K562 (cell line): ENCODE measurements around the gene COL4A1. TPM values are rescaled to one million over a fixed set of nuclear protein-coding genes. Genes with fewer than 3 reads are reported as not detected.

Experiments used
- ATAC-seq: fragments of 200-7000 bp; cut with Tn5 transposase; 3 replicates; pipeline ENCODE4 v1.9.1; 2020; ENCODE audit warnings: moderate library complexity
- BruUV-seq: library from RNA; stranded (reverse); fragments of 400-500 nt; replicated peaks from 2 replicates; lab custom pipeline; 2021; lab: Mats Ljungman, UMichigan
- CTCF ChIA-PET: fragments of 300-600 bp; formaldehyde crosslinking; extraction: SDS; loops from one replicate; lab custom pipeline; 2021; ENCODE audit warnings: low intra/inter-chr PET ratio; lab: Yijun Ruan, JAX
- POLR2A ChIA-PET: fragments of 300-600, 350-650 bp; sonication (Branson Sonifier 250); formaldehyde crosslinking; extraction: SDS; loops from one replicate; lab custom pipeline; 2021; ENCODE audit warnings: antibody characterized with exemption, inconsistent platforms; lab: Yijun Ruan, JAX
- DNase-seq, 4 experiments: peaks; one replicate each; pipeline versions ENCODE4 v3.0.0 to v3.0.0-alpha.2; 2011 to 2018; ENCODE audit warnings: low spot score in 3 of 4, mixed read lengths in 3 of 4; ENCODE audit errors: extremely low read depth in 1 of 4
- FAIRE-seq: peaks from 2 replicates; lab custom pipeline; 2011; peaks lifted over from hg19 to GRCh38; lab: Jason Lieb, UNC
- H2AFZ ChIP-seq: 2 replicates; pipeline ENCODE4 v1.6.0; 2011; ENCODE audit warnings: low read depth, low read length, control low read depth, inconsistent platforms
- H3K27ac ChIP-seq: fragments of 200-600 bp; 3 replicates; pipeline ENCODE4 v1.8.0; 2011; ENCODE audit warnings: low read depth, mild to moderate bottlenecking, control low read depth, inconsistent platforms, low read length, moderate library complexity, mixed read lengths; ENCODE audit errors: extremely low read depth
- H3K27me3 ChIP-seq, 2 experiments: fragments of 300-600 bp in 1 of 2; 2 replicates in 1 of 2; 3 replicates in 1 of 2; pipeline versions ENCODE4 v1.6.0 to v1.8.0; 2011; ENCODE audit warnings: inconsistent platforms in 2 of 2, low read length in 2 of 2, mild to moderate bottlenecking in 1 of 2, mixed read lengths in 1 of 2, moderate library complexity in 1 of 2; ENCODE audit not compliant: control insufficient read depth in 2 of 2, insufficient read depth in 2 of 2
- H3K36me3 ChIP-seq: fragments of 300-600 bp; 3 replicates; pipeline ENCODE4 v1.8.0; 2011; ENCODE audit warnings: mild to moderate bottlenecking, low read length, inconsistent platforms; ENCODE audit not compliant: control insufficient read depth, insufficient read depth
- H3K4me1 ChIP-seq, 2 experiments: fragments of 200-600 bp in 1 of 2; replicated peaks in 1 of 2; 2 replicates in 1 of 2; 3 replicates in 1 of 2; pipeline versions ENCODE4 v1.5.1 to v1.8.0; 2011; ENCODE audit warnings: inconsistent platforms in 2 of 2, low read length in 2 of 2, mild to moderate bottlenecking in 1 of 2, mixed read lengths in 1 of 2, moderate library complexity in 1 of 2; ENCODE audit not compliant: control insufficient read depth in 2 of 2, insufficient read depth in 2 of 2
- H3K4me2 ChIP-seq: 2 replicates; pipeline ENCODE4 v1.6.1; 2011; ENCODE audit warnings: low read length, control low read depth, inconsistent platforms, mixed read lengths; ENCODE audit not compliant: insufficient read depth
- H3K4me3 ChIP-seq: fragments of 200-600 bp; sonication (generic), shearing (Covaris generic); 2 replicates; pipeline ENCODE4 v1.5.1; 2016; ENCODE audit warnings: control low read depth, inconsistent platforms
- H3K79me2 ChIP-seq: fragments of 200-600 bp; 3 replicates; pipeline ENCODE4 v1.8.0; 2011; ENCODE audit warnings: low read length, inconsistent platforms; ENCODE audit not compliant: control insufficient read depth, insufficient read depth
- H3K9ac ChIP-seq, 2 experiments: 2 replicates each; pipeline versions ENCODE4 v1.6.0 to v1.6.1; 2011; ENCODE audit warnings: low read depth in 2 of 2, low read length in 2 of 2, control low read depth in 1 of 2, inconsistent platforms in 1 of 2, mild to moderate bottlenecking in 1 of 2, mixed read lengths in 1 of 2; ENCODE audit not compliant: insufficient read depth in 1 of 2
- H3K9me1 ChIP-seq: one replicate; pipeline ENCODE4 v1.6.0; 2011; ENCODE audit warnings: inconsistent platforms, mild to moderate bottlenecking, low read length, moderate library complexity; ENCODE audit not compliant: control insufficient read depth, insufficient read depth
- H3K9me3 ChIP-seq: replicated peaks from 2 replicates; pipeline ENCODE4 v1.5.1; 2011; ENCODE audit warnings: low read depth, low read length, inconsistent platforms; ENCODE audit not compliant: control insufficient read depth, insufficient read depth
- H4K20me1 ChIP-seq: replicated peaks from 2 replicates; pipeline ENCODE4 v1.6.1; 2011; ENCODE audit warnings: low read length, inconsistent platforms, mixed read lengths; ENCODE audit not compliant: control insufficient read depth, insufficient read depth
- EP300 ChIP-seq: IDR thresholded peaks from 2 replicates; pipeline ENCODE4 v1.6.1; 2012; ENCODE audit warnings: low read length, improper control_type of control experiment
- FIP1L1 ChIP-seq: fragments of 200-400 bp; formaldehyde crosslinking; IDR thresholded peaks from 2 replicates; pipeline ENCODE4 v1.6.1; 2018; ENCODE audit warnings: mild to moderate bottlenecking, low read depth, low read length; ENCODE audit not compliant: poor library complexity, severe bottlenecking
- ILF3 ChIP-seq: fragments of 450-650 bp; IDR thresholded peaks from 2 replicates; pipeline ENCODE4 v1.6.1; 2018; ENCODE audit warnings: antibody characterized with exemption, mild to moderate bottlenecking, moderate library complexity, borderline replicate concordance
- NR2F6 ChIP-seq: fragments of 450-650 bp; formaldehyde crosslinking; IDR thresholded peaks from 2 replicates; pipeline ENCODE4 v1.4.0; 2020; ENCODE audit warnings: mild to moderate bottlenecking
- PHTF2 ChIP-seq: fragments of 250-450 bp; sonication (Bioruptor Pico); IDR thresholded peaks from 2 replicates; pipeline ENCODE4 v1.5.0; 2021; ENCODE audit warnings: mild to moderate bottlenecking
- RBFOX2 ChIP-seq: fragments of 200-400 bp; formaldehyde crosslinking; IDR thresholded peaks from 2 replicates; pipeline ENCODE4 v1.6.1; 2017; ENCODE audit warnings: low read depth, mild to moderate bottlenecking, low read length, moderate library complexity
- RHOXF2B ChIP-seq: fragments of 250-450 bp; sonication (Bioruptor Pico); conservative IDR thresholded peaks from 2 replicates; pipeline ENCODE4 v1.5.1; 2021
- STAT5A ChIP-seq: IDR thresholded peaks from 2 replicates; pipeline ENCODE4 v1.6.1; 2012; ENCODE audit warnings: low read length, inconsistent platforms, borderline replicate concordance
- ZC3H11A ChIP-seq: IDR thresholded peaks from 2 replicates; pipeline ENCODE4 v1.6.1; 2012; ENCODE audit warnings: low read depth, low read length, improper control_type of control experiment
- ZFP30 ChIP-seq: fragments of 250-450 bp; sonication (Bioruptor Pico); IDR thresholded peaks from 2 replicates; pipeline ENCODE4 v1.8.0; 2022; ENCODE audit warnings: moderate library complexity, mild to moderate bottlenecking, inconsistent platforms, borderline replicate concordance
- whole genome bisulfite sequencing: fragments of 100-300 bp; shearing (Covaris generic); methylation state at CpG from one replicate; pipeline ENCODE4 v1.1.6; 2016; ENCODE audit warnings: low coverage, mixed read lengths; ENCODE audit not compliant: insufficient coverage; ENCODE audit errors: missing lambda C conversion rate; 5-methylcytosine and 5-hydroxymethylcytosine counted together
- in situ Hi-C: fragments of 300-500 bp; cut with MboI; formaldehyde crosslinking; loops from 4 replicates; pipeline ENCODE4 v1.15.0; 2018; ENCODE audit warnings: inconsistent platforms, mixed read lengths
- intact Hi-C: fragments of 100-400 bp; cut with micrococcal nuclease; formaldehyde crosslinking; loops from 2 replicates; pipeline ENCODE4 v1.14.2; 2022
- polyA plus RNA-seq, 8 experiments: library from polyadenylated mRNA; depleted of rRNA in 4 of 8; stranded (reverse) in 5 of 8; unstranded in 3 of 8; fragments of >200 nt; fragmentation: Nextera tagmentation in 2 of 8; fragmentation: Illumina TruSeq in 1 of 8; extraction: Ambion mirVana in 2 of 8; extraction: Trizol in 1 of 8; gene quantifications; 2 replicates each; pipeline versions ENCODE4 v1.2.1 to v1.2.3, GENCODE V29; 2011 to 2014; ENCODE audit warnings: inconsistent platforms in 1 of 8, missing spikeins in 1 of 8
- total RNA-seq, 7 experiments: library from RNA; depleted of rRNA in 6 of 7; stranded (reverse); fragments of >200 nt in 6 of 7; fragmentation: Illumina TruSeq in 2 of 7; extraction: Trizol in 2 of 7; gene quantifications; 2 replicates each; pipeline versions ENCODE4 v1.2.1 to v1.2.3, GENCODE V29; 2011 to 2021; ENCODE audit warnings: low replicate concordance in 1 of 7
- TF ChIP-seq, protein P1 (sequence below), 2 experiments: fragments of 450-650 bp in 1 of 2; sonication (generic) in 1 of 2; formaldehyde crosslinking in 1 of 2; IDR thresholded peaks in 1 of 2; conservative IDR thresholded peaks in 1 of 2; 2 replicates each; pipeline versions ENCODE4 v1.6.1 to v1.8.1; 2016 to 2023; ENCODE audit warnings: mild to moderate bottlenecking in 2 of 2, moderate library complexity in 2 of 2, inconsistent platforms in 1 of 2, missing genetic modification reagents in 1 of 2
- TF ChIP-seq, protein P2 (sequence below): sonication (generic); formaldehyde crosslinking; IDR thresholded peaks from 2 replicates; pipeline ENCODE4 v1.8.0; 2023; ENCODE audit warnings: missing genetic modification reagents, mild to moderate bottlenecking, borderline replicate concordance
- TF ChIP-seq, protein P3 (sequence below): fragments of 150-350 bp; conservative IDR thresholded peaks from 2 replicates; pipeline ENCODE4 v1.6.1; 2014; ENCODE audit warnings: low read length

The COL4A1 gene
- total and polyA plus RNA-seq, 9 of the 15 experiments (the other 6 are each of a cell fraction or from before 2014, with no cell fraction given): 0.35 TPM; not detected in 8

DNA sequence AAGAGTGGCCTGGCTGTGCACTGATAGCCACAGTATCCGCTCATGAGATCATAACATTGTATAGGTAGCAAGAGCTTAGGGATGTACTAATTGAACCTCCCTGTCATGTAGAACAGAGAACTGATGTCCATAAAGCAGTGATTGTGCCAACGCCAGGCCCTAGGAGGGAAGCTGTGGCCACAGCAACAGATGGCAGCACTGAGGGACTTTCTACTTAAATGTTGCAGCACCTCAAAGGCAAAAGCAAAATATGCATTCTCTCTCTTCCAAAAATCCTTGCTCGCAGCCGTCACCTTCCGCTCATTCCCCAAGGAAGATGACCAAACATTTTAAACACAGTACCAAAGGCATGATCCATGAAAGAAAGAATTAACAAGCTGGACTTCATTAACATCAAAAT lies 32.3 kb downstream of the COL4A1 start:
- no peak overlapping the region for H3K27ac ChIP-seq
- H3K36me3 ChIP-seq: no peaks in the 10 kb centered on the region
- H3K79me2 ChIP-seq: no peaks in the 10 kb centered on the region
- FAIRE-seq (no peak), ATAC-seq (no peak), DNase-seq (no peak)
- H3K4me3 ChIP-seq: no peak overlapping the region
- no TSS peak for BruUV-seq
- POLR2A ChIA-PET: interaction anchor here (0.7 kb wide), 1 partner anchor 9 kb away, joined by 3 read pairs; no protein-coding TSS in a partner anchor
- no peaks in the 10 kb centered on the region for H4K20me1 ChIP-seq
- H3K27me3 ChIP-seq: peaks cover 3 to 14% of the 10 kb centered on the region in 2 experiments; a peak in 4 of 5 replicates
- no peak overlapping the region for H2AFZ ChIP-seq
- in situ Hi-C loops: no loop called here
- CTCF ChIA-PET: no interaction called here
- intact Hi-C loops: no loop called here
- no peaks in the 10 kb centered on the region for H3K9me3 ChIP-seq
- no peak overlapping the region for H3K4me2 ChIP-seq
- no peak overlapping the region for H3K9ac ChIP-seq
- H3K4me1 ChIP-seq: no peaks in the 10 kb centered on the region
- 0% methylated on average over 5 of the region's 5 CpGs for WGBS
- no peaks in the 10 kb centered on the region for H3K9me1 ChIP-seq
- TF ChIP-seq NR2F6 (CRISPR knock-in tag): no peak
- no peak for TF ChIP-seq RBFOX2
- TF ChIP-seq FIP1L1: no peak
- TF ChIP-seq, protein P1, sequence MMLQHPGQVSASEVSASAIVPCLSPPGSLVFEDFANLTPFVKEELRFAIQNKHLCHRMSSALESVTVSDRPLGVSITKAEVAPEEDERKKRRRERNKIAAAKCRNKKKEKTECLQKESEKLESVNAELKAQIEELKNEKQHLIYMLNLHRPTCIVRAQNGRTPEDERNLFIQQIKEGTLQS (IDR thresholded peaks at IDR 0.05): no peak
- TF ChIP-seq, protein P1 (CRISPR knock-in tag; conservative IDR thresholded peaks at IDR 0.05): no peak
- no peak for TF ChIP-seq STAT5A
- no peak for TF ChIP-seq EP300
- TF ChIP-seq ZFP30 (CRISPR knock-in tag): no peak
- TF ChIP-seq ILF3: no peak
- no peak for TF ChIP-seq ZC3H11A
- TF ChIP-seq, protein P2, sequence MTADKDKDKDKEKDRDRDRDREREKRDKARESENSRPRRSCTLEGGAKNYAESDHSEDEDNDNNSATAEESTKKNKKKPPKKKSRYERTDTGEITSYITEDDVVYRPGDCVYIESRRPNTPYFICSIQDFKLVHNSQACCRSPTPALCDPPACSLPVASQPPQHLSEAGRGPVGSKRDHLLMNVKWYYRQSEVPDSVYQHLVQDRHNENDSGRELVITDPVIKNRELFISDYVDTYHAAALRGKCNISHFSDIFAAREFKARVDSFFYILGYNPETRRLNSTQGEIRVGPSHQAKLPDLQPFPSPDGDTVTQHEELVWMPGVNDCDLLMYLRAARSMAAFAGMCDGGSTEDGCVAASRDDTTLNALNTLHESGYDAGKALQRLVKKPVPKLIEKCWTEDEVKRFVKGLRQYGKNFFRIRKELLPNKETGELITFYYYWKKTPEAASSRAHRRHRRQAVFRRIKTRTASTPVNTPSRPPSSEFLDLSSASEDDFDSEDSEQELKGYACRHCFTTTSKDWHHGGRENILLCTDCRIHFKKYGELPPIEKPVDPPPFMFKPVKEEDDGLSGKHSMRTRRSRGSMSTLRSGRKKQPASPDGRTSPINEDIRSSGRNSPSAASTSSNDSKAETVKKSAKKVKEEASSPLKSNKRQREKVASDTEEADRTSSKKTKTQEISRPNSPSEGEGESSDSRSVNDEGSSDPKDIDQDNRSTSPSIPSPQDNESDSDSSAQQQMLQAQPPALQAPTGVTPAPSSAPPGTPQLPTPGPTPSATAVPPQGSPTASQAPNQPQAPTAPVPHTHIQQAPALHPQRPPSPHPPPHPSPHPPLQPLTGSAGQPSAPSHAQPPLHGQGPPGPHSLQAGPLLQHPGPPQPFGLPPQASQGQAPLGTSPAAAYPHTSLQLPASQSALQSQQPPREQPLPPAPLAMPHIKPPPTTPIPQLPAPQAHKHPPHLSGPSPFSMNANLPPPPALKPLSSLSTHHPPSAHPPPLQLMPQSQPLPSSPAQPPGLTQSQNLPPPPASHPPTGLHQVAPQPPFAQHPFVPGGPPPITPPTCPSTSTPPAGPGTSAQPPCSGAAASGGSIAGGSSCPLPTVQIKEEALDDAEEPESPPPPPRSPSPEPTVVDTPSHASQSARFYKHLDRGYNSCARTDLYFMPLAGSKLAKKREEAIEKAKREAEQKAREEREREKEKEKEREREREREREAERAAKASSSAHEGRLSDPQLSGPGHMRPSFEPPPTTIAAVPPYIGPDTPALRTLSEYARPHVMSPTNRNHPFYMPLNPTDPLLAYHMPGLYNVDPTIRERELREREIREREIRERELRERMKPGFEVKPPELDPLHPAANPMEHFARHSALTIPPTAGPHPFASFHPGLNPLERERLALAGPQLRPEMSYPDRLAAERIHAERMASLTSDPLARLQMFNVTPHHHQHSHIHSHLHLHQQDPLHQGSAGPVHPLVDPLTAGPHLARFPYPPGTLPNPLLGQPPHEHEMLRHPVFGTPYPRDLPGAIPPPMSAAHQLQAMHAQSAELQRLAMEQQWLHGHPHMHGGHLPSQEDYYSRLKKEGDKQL: no peak
- TF ChIP-seq, protein P3, sequence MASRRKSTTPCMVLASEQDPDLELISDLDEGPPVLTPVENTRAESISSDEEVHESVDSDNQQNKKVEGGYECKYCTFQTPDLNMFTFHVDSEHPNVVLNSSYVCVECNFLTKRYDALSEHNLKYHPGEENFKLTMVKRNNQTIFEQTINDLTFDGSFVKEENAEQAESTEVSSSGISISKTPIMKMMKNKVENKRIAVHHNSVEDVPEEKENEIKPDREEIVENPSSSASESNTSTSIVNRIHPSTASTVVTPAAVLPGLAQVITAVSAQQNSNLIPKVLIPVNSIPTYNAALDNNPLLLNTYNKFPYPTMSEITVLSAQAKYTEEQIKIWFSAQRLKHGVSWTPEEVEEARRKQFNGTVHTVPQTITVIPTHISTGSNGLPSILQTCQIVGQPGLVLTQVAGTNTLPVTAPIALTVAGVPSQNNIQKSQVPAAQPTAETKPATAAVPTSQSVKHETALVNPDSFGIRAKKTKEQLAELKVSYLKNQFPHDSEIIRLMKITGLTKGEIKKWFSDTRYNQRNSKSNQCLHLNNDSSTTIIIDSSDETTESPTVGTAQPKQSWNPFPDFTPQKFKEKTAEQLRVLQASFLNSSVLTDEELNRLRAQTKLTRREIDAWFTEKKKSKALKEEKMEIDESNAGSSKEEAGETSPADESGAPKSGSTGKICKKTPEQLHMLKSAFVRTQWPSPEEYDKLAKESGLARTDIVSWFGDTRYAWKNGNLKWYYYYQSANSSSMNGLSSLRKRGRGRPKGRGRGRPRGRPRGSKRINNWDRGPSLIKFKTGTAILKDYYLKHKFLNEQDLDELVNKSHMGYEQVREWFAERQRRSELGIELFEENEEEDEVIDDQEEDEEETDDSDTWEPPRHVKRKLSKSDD: no peak
- no peak for TF ChIP-seq RHOXF2B (CRISPR knock-in tag)
- no peak for TF ChIP-seq PHTF2 (CRISPR knock-in tag)
